ENCODE measurements around the gene PNPT1. TPM values are rescaled to one million over a fixed set of nuclear protein-coding genes. Genes with fewer than 3 reads are reported as not detected.
A peak's percentile ranks its signal among the peaks of the same experiment; 100 is the strongest.
"Not testable (repeated sequence)": the region's sequence is repeated elsewhere in the genome, so short reads cannot be mapped to it uniquely, and the experiment has no call there.

Gene PNPT1
- total RNA-seq (2014; rRNA removed; shearing (Covaris generic)): 57.6 and 70.9 TPM in 2 replicates
- 28.4 and 33.4 TPM in 2 replicates for polyA plus RNA-seq (2015; cell fraction: cytosol; rRNA removed)
- 69.2 and 71.2 TPM in 2 replicates for polyA plus RNA-seq (2015; cell fraction: nucleus; rRNA removed)

DNA sequence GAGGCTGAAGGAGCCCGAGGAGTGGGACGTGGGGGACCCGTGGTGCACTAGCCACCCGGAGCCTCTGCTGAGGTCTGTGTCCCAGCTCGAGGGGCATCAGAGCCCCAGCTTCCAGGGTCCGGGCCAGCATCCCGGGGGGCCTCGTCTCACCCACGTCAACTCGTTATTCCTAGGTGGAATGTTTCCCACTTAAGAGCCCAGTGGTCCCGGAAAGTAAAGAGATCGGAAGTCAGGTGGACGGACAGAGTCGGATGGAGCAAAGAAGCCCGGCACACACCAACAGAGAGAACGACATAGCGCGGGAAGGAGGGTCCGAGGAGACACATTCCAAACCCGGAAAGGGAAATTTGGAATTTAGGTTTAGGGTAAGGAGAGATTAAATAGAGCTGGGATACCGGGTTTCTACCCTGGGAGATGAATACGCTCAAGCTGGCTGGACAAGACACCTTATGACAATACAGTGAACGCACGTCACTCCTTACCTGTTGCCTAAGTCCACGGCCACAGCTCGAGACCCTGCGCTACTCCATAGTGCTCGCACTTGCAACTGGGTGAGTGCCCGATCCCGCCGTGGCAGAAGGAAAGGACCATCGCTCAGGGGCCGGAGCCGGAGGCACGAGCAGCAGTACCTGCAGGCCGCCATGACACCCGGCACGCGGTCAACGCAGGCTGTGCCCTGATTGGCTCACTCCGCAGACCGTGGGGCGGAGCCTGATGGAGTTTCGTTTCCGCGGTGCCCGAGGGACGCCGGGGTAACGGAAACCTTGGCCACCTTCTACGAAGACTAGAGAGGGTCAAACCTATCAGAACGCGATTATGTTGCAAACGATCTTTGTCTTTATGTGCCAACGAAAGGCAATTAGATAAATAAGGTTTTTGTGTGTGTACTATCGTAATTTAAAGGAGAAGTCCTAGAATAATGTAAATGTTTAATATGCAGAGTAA, at the start of gene PNPT1:
TSS of gene PNPT1 (minus strand) at position 664 of the 945 bp plus-strand sequence. CDS start at position 643, 21 bp downstream.
- DNase-seq (ENCODE audit: low read depth): peak; percentile 92

DNA sequence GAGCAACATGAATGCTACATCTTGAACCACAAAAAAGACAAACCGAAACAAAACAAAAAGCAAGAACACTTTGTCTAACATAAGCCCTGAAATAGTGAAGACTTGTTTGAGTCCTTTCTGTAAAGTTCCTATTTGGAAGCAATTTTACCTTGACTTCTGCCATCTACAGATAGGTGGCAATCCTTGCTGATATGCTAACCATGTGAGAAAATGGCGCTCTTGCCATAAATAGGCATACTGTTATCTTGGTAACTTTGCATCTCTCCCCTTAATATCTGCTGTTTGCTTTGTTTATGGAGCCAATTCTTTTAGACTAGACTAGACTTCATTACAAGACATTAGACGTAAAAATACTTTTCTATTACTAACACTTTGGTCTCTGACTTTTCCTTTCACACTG, 49.4 kb upstream of the PNPT1 start:
- DNase-seq (ENCODE audit: low read depth): no peak

DNA sequence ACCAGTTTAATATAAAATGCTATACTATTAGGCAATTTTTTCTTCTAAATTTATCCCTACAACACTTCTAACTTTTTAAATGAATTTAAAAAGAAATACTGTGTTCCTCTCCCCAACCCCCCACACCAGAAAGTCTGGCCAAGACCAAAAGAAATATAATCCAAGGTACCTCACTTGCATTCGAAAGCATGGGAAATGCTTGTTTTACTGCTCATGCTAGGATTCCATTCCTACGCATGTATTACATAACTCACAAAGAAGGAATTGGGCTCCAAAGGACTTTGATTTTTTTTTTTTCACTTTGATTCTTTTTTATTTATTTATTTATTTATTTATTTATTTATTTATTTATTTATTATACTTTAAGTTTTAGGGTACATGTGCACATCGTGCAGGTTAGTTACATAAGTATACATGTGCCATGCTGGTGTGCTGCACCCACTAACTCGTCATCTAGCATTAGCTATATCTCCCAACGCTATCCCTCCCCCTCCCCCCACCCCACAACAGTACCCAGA, 42.4 kb upstream of the PNPT1 start:
- DNase-seq (ENCODE audit: low read depth): not testable (repeated sequence)

DNA sequence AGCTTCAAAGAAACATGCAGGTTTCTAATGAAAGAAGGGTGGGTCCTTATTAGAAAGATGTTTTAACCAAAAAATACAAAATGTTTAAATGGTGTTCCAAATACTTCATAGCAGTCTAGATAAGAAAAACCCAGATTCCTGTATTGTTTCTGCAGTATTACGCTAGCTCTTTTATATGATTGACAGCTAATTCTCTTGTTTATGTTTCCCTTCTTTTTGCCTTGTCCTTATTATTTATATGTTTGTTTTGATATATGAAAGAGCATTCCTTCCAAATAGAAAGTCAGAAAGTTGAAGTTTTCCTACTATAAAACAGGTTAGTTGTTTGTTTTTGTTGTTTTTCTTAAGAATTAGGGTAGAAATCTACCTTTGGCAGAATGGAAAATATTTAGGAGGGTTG, 41.1 kb upstream of the PNPT1 start:
- DNase-seq (ENCODE audit: low read depth): no peak

DNA sequence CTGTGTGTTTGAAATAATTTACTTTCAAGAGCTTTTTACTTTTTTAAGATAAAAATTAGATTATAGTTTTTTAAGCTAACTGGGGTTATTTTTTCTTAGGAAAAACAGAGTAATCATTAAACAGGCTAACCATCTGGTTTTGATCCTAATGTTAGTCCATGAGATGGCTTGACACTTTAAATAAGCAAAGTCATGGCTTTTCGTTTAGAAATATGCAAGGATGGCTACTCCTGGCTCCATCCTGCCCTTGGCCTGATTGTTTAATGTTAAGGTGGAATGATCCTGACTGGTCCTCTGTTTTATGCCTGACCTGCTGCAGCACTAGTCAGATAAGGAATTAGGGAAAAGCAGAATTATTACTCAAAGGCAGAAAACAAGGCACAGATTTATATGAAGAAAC, 39.7 kb upstream of the PNPT1 start:
- no peak for DNase-seq (ENCODE audit: low read depth)

DNA sequence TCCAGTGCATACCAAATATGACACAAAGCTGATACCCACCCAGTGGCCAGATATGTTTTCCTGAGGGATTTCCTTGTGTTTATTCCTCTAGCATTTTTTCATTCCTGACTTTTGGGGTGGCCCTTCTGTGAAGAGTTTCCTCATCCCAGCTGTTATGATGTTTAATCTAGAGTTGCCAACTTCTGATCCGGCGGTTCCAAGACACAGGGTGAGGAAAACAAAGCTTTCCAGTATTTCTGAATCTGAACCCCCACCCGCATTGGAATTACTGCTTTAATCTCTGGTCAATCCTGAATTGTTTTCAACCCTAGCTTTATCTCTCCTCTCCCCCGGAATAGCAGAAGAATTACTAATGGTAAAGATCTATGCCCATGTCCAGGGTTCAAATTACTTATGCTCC, 39.2 kb upstream of the PNPT1 start:
- DNase-seq (ENCODE audit: low read depth): no peak

DNA sequence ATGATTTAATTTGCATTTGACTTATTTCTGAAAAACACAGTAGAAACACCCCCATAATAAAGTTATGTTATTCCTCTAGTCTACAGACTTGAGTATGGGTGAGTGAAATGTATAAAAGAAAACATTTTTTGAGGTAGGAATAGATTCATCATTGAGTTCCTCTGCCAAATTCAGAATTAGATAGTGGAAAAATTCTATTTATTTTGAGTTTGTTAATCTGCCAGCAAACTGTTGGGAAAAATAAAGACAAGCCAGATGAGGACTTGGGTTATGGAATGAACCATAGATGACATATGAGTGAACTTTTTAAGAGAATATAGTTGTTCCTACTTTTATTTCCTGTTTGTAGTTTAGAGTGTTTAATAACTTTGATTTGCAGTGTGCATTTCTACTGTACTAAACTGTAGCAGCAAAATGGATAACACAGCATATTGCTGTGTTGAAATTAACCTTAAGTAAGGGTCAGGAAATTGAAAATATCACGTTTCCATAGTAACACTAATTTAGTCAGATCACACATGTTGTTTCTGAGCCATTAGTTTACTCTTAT, 35.6 kb upstream of the PNPT1 start:
- no peak for DNase-seq (ENCODE audit: low read depth)

DNA sequence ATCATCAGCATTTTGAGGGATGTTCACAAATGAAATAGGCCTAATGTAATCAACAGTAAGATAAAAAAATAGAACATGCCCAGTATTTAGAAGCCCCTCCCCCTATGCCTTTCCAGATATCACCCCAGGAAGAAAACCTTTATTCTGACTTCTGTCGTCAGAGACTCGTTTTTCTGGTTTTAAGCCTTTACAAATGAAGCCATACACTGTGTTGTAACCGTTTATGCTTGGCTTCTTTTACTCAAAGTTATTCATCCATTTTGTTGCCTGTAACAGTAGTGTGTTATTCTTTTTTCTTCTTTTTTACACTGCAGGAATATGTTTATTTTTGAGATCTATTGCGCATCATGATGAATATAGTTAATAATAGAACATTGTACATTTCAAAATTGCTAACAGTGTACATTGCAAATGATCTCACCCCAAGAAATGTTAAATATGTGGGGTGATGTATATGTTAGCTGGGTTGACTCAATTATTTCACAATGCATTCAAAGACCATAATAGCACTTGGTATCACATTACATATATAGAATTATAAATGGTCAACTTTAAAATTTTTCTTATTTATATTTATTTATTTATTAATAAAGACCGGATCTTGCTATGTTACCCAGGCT, 28.1 kb upstream of the PNPT1 start:
- no peak for DNase-seq (ENCODE audit: low read depth)

DNA sequence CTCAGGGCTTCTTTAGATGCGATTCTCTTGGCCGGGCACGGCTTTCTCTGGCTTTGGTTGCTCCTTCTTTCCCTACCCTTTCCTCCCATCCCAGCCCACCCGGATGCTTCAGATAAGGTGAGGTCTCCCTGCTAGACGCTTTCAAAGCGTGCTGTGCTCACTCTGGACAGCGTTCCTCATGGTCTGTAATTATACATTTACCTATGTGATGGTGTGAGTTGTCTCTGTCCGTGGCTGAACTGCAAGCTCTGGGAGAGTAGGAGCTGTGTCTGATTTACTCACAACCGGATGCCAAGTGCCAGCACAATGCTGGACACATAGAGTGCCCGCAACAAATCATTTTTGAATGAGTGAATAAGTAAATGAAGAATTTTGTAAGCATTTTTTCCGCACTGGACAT, 26.8 kb upstream of the PNPT1 start:
- no peak for DNase-seq (ENCODE audit: low read depth)

DNA sequence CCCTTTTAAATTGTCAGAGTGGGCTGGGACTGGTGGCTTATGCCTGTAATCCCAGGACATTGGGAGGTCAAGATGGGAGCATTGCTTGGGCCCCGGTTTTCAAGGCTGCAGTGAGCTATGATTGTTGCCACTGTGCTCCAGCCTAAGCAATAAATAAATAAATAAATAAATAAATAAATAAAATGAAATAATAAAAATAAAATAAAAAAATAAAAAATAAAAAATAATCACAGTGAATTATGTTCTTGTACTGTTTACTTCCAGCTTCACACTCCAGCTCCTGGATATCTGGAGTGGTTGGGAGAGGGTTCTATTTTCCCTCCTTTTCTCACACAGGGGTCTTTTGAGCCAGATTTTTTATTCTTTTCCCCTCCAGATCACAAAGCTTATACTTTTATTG, 26.2 kb upstream of the PNPT1 start:
- no peak for DNase-seq (ENCODE audit: low read depth)

DNA sequence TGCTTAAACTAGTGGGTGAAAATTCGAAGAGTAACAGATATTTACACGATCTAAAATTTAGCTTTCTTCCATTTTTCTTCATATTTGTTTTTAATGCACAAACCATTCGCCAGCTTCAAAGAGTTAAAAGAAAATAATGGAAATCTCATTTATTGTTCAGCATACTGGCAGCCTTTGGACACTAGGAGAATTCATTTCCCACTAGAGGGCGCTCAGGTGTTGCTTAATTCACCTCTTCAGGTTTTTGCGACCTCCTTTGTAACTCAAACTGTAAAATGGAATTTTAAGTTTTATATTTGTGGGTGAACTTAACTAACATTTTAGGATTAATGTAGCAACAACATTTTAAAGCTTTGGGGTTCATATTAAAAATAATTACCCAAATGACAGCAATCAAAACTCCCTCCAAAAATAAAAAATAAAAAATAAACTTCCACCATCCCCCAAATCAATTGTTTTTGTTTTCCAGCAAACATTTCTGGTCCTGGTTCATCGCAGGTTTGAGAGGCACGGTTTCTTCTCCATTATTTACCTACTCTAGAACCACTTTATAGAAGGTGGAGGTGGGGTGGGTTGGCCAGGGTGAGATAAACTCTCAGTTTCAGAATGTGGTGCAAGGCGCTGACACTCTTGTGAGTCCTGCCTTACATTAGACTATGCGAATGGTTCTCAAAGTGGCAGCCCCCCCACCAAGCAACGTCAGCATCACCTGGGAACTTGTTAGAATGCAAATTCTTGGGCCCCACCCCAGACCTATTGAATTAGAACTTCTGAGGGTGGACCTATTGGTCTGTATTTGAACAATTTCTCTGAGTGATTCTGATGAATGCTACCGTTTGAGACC, 24.7 kb upstream of the PNPT1 start:
- DNase-seq (ENCODE audit: low read depth): peak; percentile 47

DNA sequence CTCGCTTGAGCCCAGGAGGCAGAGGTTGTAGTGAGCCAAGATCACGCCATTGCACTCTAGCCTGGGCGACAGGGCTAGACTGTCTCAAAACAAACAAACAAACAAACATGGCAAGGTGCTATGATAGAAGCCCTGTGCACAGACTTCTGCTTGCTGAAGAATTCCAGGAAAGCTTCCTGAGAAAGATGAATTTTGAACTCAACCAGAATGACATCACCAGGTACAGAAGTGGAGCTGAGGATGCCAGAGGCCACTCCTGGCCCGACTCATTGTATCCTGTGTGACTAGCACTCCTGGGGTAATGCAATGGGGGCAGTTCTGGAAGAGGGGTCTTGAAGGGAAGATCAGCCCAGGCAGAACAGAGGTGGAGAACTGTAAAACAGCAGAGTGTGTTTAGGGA, 22.0 kb upstream of the PNPT1 start:
- DNase-seq (ENCODE audit: low read depth): no peak

DNA sequence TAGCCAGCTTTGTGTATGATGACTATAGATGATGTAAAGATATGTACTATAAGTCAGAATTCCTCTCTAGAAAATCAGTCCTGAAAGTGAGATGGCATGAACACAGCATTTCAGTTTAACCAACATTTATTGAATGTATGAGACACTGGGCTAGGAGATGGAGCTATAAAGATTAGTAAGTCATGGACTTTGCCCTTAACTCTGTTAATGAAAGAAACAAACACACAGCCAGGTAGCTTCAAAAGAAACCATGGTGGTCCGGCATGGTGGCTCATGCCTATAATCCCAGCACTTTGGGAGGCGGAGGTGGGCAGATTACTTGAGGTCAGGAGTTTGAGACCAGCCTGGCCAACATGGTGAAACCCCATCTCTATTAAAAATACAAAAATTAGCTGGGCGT, 21.5 kb upstream of the PNPT1 start:
- not testable (repeated sequence) for DNase-seq (ENCODE audit: low read depth)

DNA sequence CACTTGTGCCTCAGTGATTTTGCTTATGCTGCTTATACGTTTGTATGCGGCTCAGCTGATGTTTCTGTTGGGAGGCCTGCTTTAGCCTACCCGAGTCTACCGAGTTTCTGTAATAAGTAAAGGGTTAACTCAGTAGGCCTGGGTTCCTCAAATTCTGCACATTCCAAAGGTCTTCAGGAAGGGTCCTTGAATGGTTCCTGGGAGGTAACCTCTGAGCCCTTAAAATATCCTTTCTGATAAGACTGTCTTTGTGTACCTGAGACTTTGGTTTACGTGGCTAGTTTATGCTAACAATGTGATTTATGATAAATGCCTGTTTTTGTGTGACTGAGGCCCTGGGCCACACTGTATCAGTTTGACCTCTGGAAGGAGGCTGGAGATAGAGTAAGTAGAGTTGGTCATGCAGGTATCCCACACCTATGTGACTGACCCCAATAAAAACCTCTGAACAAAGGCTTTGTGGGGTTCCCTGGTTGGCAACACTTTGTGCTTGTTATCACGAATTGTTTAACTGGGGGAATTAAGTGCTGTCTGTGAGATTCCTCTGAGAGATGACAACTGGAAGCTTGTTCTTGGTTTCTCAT, 18.9 kb upstream of the PNPT1 start:
- DNase-seq (ENCODE audit: low read depth): no peak

DNA sequence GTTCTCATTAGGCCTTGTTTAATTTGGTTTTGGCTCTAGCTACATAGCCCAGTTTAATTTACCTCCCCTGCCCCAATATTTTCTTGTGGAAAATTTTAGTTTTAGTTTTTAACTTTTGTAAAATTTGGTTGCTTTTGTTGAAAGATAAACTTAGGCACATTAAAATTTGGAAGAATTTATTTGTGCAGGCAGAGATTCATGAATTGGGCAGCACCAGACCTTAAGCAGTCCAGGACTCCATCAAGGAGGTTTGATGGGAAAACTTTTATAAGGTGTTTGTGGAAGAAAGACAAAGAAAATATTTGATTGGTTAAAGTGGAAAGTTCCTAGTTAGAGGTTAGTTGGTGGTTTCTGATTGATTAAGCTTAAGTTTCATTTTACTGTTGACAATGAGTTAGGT, 16.4 kb upstream of the PNPT1 start:
- no peak for DNase-seq (ENCODE audit: low read depth)

DNA sequence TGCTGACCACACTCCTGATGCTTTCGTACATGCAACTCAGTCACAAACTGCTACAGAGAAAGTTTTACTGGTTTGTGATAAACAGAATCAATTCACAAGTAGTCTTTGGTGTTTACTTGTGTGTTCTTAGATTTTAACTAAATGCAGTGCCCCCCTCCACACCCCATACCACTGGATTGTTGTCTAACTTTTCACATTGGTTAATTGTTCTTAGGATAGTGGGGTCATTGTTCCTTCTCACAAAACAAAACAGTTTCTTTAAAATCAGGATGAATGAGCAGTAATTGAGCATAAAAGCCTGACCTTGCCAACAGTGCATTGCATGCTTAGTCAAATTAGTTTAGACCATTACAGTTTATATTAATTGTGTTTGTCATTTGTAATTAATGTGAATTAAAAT, 14.1 kb upstream of the PNPT1 start:
- DNase-seq (ENCODE audit: low read depth): no peak

DNA sequence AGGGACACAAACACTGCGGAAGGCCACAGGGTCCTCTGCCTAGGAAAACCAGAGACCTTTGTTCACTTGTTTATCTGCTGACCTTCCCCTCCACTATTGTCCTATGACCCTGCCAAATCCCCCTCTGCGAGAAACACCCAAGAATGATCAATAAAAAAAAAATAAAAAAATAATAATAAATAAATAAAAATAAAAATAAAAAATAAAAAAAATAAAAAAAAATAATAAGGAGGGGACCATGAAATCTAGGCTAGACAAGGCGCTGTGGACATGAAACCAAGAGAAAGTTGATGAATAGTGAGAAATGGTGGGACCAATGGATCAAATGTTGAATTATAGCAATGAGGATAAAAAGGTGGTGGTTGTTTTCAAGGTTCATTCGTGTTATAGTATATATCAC, 12.6 kb upstream of the PNPT1 start:
- not testable (repeated sequence) for DNase-seq (ENCODE audit: low read depth)

DNA sequence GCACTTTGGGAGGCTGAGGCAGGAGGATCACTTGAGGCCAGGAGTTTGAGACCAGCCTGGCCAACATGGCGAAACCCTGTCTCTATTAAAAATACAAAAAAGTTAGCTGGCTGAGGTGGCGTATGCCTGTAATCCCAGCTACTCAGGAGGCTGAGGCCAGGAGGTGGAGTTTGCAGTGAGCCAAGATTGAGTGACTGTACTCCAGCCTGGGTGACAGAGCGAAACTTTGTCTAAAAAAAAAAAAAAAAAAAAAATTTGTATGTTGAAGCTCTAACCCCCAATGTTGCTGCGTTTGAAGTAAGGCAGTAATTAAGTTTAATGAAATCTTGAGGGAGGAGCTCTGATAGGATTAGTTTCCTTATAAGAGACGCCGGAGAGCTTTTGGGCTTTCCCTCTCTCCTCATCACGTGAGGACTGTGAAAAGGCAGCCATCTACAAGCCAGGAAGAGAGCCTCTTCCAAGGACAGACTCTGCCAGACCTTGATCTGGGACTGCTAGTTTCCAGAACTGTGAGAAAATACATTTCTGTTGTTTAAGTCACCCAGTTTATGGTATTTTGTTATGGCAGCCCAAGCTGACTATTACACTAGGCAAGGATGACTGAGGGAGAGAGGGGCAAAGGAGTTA, 11.5 kb upstream of the PNPT1 start:
- no peak for DNase-seq (ENCODE audit: low read depth)

DNA sequence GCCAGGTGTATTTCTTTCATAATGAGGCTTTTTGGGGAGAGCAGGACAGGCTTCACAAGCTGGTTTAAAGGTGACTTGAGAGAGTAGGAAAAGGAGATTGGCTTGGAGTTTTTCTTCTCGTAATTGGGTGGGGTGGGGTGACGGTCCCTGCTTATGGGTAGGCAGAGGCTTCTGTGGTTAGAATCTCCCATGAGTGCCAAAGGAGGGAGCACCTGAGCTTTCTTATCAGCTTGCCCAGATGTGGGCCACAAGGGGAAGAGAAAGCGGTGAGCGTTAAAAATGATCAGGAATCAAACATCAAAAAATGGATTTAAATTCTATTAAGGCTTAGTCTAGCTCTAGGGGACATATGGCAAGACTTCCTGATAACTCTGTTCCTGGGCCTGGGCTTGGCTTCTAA, 9.7 kb upstream of the PNPT1 start:
- DNase-seq (ENCODE audit: low read depth): no peak

DNA sequence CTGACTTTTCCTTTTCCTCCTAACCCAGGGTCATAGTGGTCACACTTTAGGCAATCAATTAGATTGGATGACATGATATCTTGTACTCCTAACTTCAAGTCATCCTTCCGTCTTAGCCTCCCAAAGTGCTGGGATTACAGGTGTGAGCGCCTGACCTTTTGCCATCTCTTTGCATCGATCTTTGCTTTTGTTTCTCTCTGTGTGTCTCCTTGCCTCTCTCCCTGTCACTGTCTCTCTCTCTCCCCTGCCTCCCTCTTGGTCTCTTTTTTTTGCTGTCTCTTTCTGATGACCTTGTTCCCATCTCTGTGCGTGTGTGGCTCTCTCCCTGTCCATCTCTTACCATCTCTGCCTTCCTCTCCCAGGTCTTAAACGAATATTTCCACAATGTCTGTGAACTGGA, 904 bp downstream of the PNPT1 start:
- DNase-seq (ENCODE audit: low read depth): not testable (repeated sequence)
